SK-N-SH treated with all-trans-retinoic acid at 6 μM for 48 hours (cell line): Measurements from ENCODE around the gene KRTAP9-6.

Source experiments
- ARNTL ChIP-seq: fragments of 450-650 bp; formaldehyde crosslinking; IDR thresholded peaks from 2 replicates; pipeline ENCODE4 v1.5.0; 2020; ENCODE audit warnings: low read depth, mild to moderate bottlenecking, moderate library complexity, borderline replicate concordance
- CREB5 ChIP-seq: fragments of 250-450 bp; sonication (Bioruptor Pico); IDR thresholded peaks from 2 replicates; pipeline ENCODE4 v1.5.1; 2020; ENCODE audit warnings: low read depth, mild to moderate bottlenecking, moderate library complexity
- CSDC2 ChIP-seq: fragments of 250-450 bp; sonication (Bioruptor Pico); IDR thresholded peaks from 2 replicates; pipeline ENCODE4 v1.5.0; 2020; ENCODE audit warnings: mild to moderate bottlenecking, moderate library complexity
- ESRRG ChIP-seq: fragments of 250-450 bp; sonication (Bioruptor Pico); IDR thresholded peaks from 2 replicates; pipeline ENCODE4 v1.6.1; 2021; ENCODE audit warnings: mild to moderate bottlenecking
- PATZ1 ChIP-seq: fragments of 250-450 bp; sonication (Bioruptor Pico); IDR thresholded peaks from 2 replicates; pipeline ENCODE4 v1.8.0; 2020; ENCODE audit warnings: mild to moderate bottlenecking, moderate library complexity, borderline replicate concordance
- SNAI2 ChIP-seq: fragments of 250-450 bp; sonication (Bioruptor Pico); IDR thresholded peaks from 2 replicates; pipeline ENCODE4 v1.5.0; 2020; ENCODE audit warnings: mild to moderate bottlenecking, moderate library complexity
- ZFP3 ChIP-seq: fragments of 250-450 bp; sonication (Bioruptor Pico); IDR thresholded peaks from 2 replicates; pipeline ENCODE4 v1.5.0; 2020; ENCODE audit warnings: mild to moderate bottlenecking, moderate library complexity
- ZFP30 ChIP-seq: fragments of 450-650 bp; formaldehyde crosslinking; IDR thresholded peaks from 2 replicates; pipeline ENCODE4 v1.5.0; 2022; ENCODE audit warnings: mild to moderate bottlenecking, moderate library complexity

- TF ChIP-seq ZFP3 (CRISPR knock-in tag) (no peak), CSDC2 (CRISPR knock-in tag) (no peak), PATZ1 (no peak), SNAI2 (CRISPR knock-in tag) (no peak), ARNTL (no peak), ESRRG (CRISPR knock-in tag) (no peak), CREB5 (CRISPR knock-in tag) (no peak), ZFP30 (CRISPR knock-in tag) (no peak)
These were observed 2.0 kb upstream of the KRTAP9-6 start for GRCh38 chr17:41263212-41263611.
